ENCODE results near the gene NACA2.

DNA sequence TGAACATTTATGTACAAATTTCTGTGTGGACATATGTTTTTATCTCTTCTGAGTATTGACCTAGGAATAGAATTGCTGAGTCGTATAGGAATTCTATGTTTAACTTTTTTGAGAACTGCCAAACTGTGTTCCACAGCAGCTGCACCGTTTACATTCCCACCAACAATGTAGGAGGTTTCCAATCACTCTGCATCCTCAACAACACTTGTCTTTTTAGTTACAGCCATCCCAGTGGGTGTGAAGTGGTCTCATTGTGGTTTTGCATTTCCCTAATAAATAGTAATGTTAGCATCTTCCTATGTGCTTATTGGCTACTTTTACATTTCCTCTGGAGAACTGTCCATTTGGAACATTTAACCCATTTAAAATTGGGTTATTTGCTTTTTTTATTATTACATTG is 36.6 kb upstream of the NACA2 start:
- TF ChIP-seq GATA3 (IDR thresholded peaks at IDR 0.05; ENCODE audit: low read depth, low read length) = no peak
- TF ChIP-seq GATA2 (IDR thresholded peaks at IDR 0.05; ENCODE audit: low read depth, low read length) = no peak
